Measurements from ENCODE around the gene DMRTC1B. TPM values are rescaled to one million over a fixed set of nuclear protein-coding genes. Genes with fewer than 3 reads are reported as not detected.
"Not testable (repeated sequence)": the region's sequence is repeated elsewhere in the genome, so short reads cannot be mapped to it uniquely, and the experiment has no call there.

DMRTC1B gene, protein sequence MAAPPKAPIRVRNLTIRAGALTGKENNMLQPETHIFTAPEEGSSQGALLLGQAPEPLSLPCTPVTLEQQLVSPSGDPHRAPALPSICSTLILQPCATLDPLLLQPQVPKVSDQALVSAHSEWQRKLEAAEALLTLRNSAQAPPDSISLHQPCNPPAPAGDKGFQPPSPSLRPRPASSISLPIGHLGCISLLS
- total RNA-seq = not detected in 2 replicates

DNA sequence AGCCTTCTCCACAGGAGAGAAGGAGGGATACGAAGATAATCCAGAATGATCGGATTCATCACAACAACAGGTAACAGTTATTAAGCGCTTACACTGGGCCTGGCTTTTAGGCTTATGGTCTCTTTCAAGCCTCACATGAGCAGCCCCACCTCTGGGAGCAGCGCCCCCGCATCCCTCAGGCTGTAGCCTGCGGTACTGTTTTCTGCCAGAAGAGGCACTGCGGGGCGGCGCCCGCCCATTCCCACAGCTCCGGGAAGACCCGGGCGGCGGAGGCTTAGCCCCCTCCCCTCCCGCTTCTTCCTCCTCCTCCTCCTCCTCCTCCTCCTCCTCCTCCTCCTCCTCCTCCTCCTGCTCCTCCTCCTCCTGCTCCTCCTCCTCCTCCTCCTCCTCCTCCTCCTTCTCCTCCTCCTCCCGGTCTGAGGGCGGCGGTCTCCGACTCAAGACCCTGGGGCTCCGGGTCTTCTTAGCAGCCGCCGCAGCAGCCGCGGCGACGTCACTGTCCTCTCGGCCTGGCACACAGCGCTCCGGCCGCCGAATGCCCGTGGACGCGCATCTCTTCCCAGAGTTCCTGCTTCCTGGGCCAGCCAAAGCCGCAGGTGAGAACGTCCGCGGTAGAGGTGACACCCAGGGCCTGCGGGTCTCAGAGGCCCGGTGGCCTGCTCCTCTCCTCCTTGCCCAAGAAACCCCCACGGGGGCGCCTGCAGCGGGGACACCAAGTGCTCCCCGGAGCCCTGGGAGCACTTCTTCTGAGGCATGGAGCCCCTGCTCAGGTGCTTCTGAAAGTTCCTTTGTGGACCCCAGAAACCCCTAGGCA, at the start of gene DMRTC1B:
Gene DMRTC1B (plus strand): TSS at position 238 of the 814 bp plus-strand sequence. CDS start 68,246 bp downstream, outside the sequence.
- DNase-seq (ENCODE audit: low read depth in 2 of 2) = not testable (repeated sequence)

DNA sequence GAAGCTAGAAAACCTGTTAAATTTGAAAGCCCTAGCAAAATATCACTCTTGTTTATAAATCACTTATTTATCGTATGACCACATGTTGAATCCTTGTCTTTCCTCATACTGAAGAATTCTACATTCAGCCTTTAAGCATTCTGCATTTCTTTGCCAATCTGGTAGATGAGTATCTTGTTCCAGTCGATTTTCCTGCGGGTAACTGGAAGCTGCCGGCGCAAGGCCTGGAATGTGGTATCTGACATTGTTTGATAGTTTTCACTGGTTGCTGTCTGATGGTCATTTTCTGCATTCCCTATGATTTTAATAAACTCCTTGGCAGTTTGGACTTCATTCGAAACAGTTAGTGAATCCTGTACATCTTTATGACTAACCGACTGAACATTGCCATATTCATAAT, 48.8 kb upstream of the DMRTC1B start:
- no peak for DNase-seq (ENCODE audit: low read depth in 2 of 2)

DNA sequence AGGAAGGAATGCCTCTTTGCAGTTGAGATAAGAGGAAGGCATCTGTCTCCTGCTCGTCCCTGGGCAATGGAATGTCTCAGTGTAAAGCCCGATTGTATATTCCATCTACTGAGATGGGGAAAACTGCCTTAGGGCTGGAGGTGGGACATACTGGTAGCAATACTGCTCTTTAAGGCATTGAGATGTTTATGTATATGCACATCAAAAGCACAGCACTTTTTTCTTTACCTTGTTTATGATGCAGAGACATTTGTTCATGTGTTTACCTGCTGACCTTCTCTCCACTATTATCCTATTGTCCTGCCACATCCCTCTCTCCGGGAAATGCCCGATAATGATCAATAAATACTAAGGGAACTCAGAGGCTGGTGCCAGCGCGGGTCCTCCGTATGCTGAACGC, 43.1 kb upstream of the DMRTC1B start:
- not testable (repeated sequence) for DNase-seq (ENCODE audit: low read depth in 2 of 2)

- no peak for DNase-seq (ENCODE audit: low read depth in 2 of 2)
These were observed 41.1 kb upstream of the DMRTC1B start for GRCh38 chrX:72735561-72735960.

- DNase-seq (ENCODE audit: low read depth in 2 of 2) = not testable (repeated sequence)
These were observed 31.1 kb upstream of the DMRTC1B start for GRCh38 chrX:72745546-72745945.

GRCh38 chrX:72748545-72748944, 28.1 kb upstream of the DMRTC1B start:
- not testable (repeated sequence) for DNase-seq (ENCODE audit: low read depth in 2 of 2)

DNA sequence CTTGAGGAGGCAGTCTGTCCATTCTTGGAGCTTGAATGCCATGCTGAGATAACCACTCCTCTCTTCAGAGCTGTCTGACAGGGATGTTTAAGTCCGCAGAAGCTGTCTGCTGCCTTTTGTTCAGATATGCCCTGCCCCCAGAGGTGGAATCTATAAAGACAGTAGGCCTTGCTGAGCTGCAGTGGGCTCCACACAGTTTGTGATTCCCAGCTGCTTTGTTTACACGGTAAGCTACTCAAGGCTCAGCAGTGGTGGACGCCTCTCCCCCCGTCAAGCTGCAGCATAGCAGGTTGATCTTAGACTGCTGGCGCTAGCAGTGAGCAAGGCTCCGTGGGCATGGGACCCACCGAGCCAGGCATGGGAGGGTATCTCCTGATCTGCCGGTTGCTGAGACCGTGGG, 16.2 kb upstream of the DMRTC1B start:
- DNase-seq (ENCODE audit: low read depth in 2 of 2) = not testable (repeated sequence)

DNA sequence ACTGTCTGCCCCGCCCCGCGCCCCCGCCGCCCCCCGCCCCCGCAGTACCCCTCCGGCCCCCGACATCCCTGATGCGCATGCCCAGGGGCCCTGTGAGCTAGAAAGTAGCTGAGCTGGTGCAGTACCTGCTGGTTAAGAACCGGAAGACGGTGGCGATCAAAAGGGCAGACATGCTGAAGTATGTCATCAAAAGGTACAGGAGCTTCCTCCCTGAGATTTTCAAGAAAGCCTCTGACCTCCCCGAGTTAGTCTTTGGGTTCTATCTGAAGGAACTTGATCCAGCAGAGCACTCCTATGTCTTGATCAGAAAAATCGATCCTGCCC, 739 bp downstream of the DMRTC1B start:
- not testable (repeated sequence) for DNase-seq (ENCODE audit: low read depth in 2 of 2)

DNA sequence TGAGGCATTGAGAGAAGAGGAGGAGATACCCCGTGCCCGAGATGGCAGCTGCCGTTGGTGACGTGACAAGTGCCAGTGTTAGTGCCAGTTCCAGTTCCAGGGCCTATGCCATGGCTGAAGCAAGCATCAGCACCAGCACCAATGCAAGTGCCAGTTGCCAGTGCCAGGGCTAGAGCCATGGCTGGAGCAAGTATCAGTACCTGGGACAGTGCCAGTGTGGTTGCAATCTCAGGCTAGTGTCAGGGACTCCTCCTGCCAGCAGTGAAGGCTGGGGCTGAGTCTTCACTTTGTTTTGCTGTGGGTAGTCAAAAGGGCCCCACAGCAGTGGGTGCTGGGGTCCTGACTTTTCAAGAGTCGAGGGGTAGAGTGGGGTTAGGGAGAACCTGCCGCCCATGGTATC, 1.5 kb downstream of the DMRTC1B start:
- not testable (repeated sequence) for DNase-seq (ENCODE audit: low read depth in 2 of 2)

GRCh38 chrX:72782560-72782959, 5.9 kb downstream of the DMRTC1B start, which contains the start of gene FAM236B:
Gene FAM236B, minus strand, starts transcription at chrX:72782660. Its CDS starts 100 bp downstream, at chrX:72782560.
- not testable (repeated sequence) for DNase-seq (ENCODE audit: low read depth in 2 of 2)

GRCh38 chrX:72783365-72783936, 6.8 kb downstream of the DMRTC1B start:
- DNase-seq (ENCODE audit: low read depth in 2 of 2) = not testable (repeated sequence)

DNA sequence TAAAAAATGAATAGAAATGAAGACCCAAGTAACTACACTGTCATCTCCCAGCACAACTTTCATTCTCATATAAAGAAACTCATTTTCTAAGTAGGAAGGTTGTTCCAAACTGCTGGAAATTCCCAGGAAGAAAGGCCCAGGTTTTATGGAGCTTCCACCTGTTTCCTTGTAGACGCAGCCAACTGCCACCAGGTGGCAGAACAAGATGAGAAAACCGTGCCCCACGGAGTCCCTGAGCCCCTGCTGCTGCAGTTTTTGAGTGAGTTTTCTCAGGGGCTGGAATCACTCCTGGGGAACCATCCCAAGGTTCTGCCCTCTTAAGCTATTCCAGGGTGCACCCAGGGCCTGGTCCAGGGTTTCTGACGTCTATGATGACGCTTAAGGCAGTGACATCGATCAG, 7.3 kb downstream of the DMRTC1B start:
- DNase-seq (ENCODE audit: low read depth in 2 of 2) = not testable (repeated sequence)

DNA sequence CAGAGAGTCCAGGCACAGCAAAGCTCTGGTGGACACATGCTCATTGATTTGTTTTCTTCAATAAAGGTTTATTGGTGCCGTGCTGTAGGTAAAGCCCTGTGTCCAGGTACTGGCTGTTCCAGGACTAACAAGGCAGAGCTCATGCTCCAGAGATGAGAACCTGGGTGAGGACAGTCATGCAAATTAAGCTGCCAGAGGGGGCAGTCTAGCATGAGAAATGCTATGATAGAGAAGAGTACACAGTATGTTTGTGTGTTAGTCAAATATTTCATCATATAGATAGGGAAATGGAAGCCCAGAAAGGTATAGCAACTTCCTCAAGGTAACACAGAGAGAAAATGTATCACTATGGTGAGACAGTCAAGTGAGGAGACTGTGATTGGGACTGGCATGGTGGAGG, 11.5 kb downstream of the DMRTC1B start:
- DNase-seq (ENCODE audit: low read depth in 2 of 2) = not testable (repeated sequence)

GRCh38 chrX:72790390-72790789, 13.7 kb downstream of the DMRTC1B start:
- DNase-seq (ENCODE audit: low read depth in 2 of 2) = not testable (repeated sequence)

DNA sequence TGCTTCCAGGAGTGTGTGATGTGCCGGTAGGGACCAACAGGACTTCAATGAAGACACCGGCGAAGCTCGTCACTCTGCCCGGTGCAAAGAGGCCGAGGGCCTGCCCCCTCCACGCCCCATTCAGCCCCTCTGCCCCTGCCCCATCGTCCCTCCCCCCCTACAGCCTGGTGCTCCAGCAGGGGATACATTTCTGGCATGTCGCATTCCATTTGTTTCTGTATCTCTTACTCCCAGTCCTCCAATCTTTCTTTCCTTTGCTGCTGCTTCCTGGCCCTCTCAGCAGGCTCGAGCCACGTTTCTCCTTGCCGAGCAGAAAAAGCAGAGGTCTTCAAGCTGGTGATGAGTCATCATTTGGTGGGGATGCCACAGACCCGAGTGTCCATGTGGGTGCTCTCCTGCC, 31.4 kb downstream of the DMRTC1B start, which contains the start of gene FAM236D:
Gene FAM236D (minus strand): TSS at position 101 of the 400 bp plus-strand sequence. CDS start 100 bp downstream, at position 1.
- DNase-seq (ENCODE audit: low read depth in 2 of 2) = not testable (repeated sequence)

DNA sequence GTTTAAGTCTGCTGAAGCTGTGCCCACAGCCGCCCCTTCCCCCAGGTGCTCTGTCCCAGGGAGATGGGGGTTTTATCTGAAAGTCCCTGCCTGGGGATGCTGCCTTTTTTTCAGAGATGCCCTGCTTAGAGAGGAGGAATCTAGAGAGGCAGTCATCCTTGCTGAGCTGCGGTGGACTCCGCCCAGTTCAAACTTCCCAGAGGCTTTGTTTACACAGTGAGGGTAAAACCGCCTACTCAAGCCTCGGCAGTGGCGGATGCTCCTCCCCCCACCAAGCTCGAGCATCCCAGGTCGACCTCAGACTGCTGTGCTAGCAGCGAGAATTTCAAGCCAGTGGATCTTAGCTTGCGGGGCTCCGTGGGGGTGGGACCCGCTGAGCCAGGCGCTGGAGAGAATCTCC, 54.0 kb downstream of the DMRTC1B start:
- not testable (repeated sequence) for DNase-seq (ENCODE audit: low read depth in 2 of 2)

GRCh38 chrX:72837532-72837931, 60.8 kb downstream of the DMRTC1B start:
- not testable (repeated sequence) for DNase-seq (ENCODE audit: low read depth in 2 of 2)

DNA sequence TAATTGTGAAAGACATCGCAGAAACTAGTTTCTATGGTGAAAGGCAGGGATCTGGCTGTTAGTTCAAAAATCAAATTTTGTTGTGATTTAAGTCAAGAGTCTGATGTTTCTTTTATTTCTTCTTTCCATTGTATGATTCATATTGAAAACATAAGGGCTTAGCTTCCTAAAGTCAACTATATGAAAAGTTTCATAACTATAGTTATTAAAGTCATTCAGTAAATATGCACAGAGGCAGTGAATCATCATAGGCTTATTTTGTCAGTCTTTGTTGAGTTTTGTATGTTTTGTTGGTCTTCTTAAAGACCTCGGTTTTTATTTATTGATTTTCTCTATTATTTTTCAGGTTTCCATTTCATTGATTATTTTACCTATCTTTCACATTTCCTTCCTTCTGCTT, 106.2 kb downstream of the DMRTC1B start:
- DNase-seq (ENCODE audit: low read depth in 2 of 2) = not testable (repeated sequence)

GRCh38 chrX:72889740-72890139, 113.0 kb downstream of the DMRTC1B start:
- DNase-seq (ENCODE audit: low read depth in 2 of 2) = not testable (repeated sequence)

Measured in dermis microvascular lymphatic vessel endothelial cell (primary cell).